Measurements from ENCODE around the gene ZNF555. TPM values are rescaled to one million over a fixed set of nuclear protein-coding genes. Genes with fewer than 3 reads are reported as not detected.

Gene ZNF555
- total RNA-seq, 1 donor from 2014 or later, result 7.7 TPM

DNA sequence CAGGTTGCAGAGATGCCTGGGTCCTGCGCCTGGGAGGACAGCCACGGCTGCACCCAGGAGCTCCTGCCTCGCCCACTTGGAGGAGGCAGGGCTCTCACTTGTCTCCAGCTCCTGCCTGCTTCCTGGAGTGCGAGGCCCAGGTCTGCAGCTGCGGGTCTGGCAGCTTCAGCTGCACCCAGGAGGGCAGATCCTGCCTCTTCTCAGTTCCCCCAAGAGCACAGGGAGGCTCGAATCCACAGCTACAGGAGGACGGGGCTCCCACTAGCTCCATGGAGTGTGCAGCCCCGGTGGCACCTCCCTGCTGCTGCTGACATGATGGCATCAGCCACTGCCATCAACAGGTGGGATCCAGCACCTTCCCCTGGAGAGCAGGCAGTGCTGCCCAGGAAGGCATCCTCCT lies 17.1 kb upstream of the ZNF555 start:
- H3K4me3 ChIP-seq, result no peak overlapping the region
- intact Hi-C loops (cut with DNase I), result no loop called here
- TF ChIP-seq CTCF (IDR thresholded peaks at IDR 0.05), result no peak
- H3K4me1 ChIP-seq, result peaks cover 16% of the 10 kb centered on the region
- no peaks in the 10 kb centered on the region for H3K27me3 ChIP-seq (ENCODE audit: low read depth)
- no peak overlapping the region for H3K27ac ChIP-seq
- DNase-seq (no peak), ATAC-seq (no peak)
- H3K36me3 ChIP-seq, result peaks cover 20% of the 10 kb centered on the region
- no peaks in the 10 kb centered on the region for H3K9me3 ChIP-seq

GRCh38 chr19:2827022-2827421 lies 14.3 kb upstream of the ZNF555 start:
- Histone ChIP-seq H3K4me1 (no peaks in the 10 kb centered on the region), H3K27me3 (ENCODE audit: low read depth) (no peaks in the 10 kb centered on the region), H3K36me3 (peaks cover 20% of the 10 kb centered on the region), H3K27ac (no peak overlapping the region), H3K4me3 (no peak overlapping the region), H3K9me3 (peaks cover 12% of the 10 kb centered on the region)
- no peak for ATAC-seq
- TF ChIP-seq CTCF (IDR thresholded peaks at IDR 0.05), result no peak
- no peak for DNase-seq
- intact Hi-C loops (cut with DNase I), result no loop called here

GRCh38 chr19:2827840-2828489 lies 13.3 kb upstream of the ZNF555 start:
- no peak for TF ChIP-seq CTCF (IDR thresholded peaks at IDR 0.05)
- intact Hi-C loops (cut with DNase I), result no loop called here
- peaks cover 21% of the 10 kb centered on the region for H3K9me3 ChIP-seq

DNA sequence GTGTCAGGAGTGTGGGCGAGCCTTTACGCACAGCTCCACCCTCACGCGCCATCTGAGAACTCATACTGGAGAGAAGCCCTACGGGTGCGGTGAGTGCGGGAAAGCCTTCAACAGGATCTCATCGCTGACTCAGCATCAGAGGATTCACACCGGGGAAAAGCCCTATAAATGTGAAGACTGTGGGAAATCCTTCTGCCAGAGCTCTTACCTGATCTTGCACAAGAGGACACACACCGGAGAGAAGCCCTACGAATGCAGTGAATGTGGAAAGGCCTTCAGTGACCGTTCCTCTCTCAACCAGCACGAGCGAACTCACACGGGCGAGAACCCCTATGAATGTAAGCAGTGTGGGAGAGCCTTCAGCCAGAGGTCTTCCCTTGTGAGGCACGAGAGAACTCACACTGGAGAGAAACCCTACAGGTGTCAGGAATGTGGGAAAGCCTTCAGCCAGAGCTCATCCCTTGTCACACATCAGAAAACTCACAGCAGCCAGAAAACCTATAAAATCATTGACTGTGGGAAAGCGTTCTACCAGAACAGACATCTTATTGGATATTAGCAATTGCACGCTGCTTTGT lies 6.9 kb upstream of the ZNF555 start:
- peaks cover 81% of the 10 kb centered on the region for H3K9me3 ChIP-seq
- H3K27ac ChIP-seq, result no peak overlapping the region
- H3K36me3 ChIP-seq, result peaks cover 22% of the 10 kb centered on the region
- H3K4me3 ChIP-seq, result no peak overlapping the region
- DNase-seq (no peak), ATAC-seq (no peak)
- H3K27me3 ChIP-seq (ENCODE audit: low read depth), result no peaks in the 10 kb centered on the region
- TF ChIP-seq CTCF (IDR thresholded peaks at IDR 0.05), result no peak
- intact Hi-C loops (cut with DNase I), result no loop called here
- no peaks in the 10 kb centered on the region for H3K4me1 ChIP-seq

More at GRCh38 chr19:2827840-2828489, 13.3 kb upstream of the ZNF555 start:
- H3K36me3 ChIP-seq, result peaks cover 29% of the 10 kb centered on the region
- ATAC-seq (no peak), DNase-seq (no peak)
- no peak overlapping the region for H3K27ac ChIP-seq
- no peak overlapping the region for H3K4me3 ChIP-seq
- no peaks in the 10 kb centered on the region for H3K27me3 ChIP-seq (ENCODE audit: low read depth)
- no peaks in the 10 kb centered on the region for H3K4me1 ChIP-seq

DNA sequence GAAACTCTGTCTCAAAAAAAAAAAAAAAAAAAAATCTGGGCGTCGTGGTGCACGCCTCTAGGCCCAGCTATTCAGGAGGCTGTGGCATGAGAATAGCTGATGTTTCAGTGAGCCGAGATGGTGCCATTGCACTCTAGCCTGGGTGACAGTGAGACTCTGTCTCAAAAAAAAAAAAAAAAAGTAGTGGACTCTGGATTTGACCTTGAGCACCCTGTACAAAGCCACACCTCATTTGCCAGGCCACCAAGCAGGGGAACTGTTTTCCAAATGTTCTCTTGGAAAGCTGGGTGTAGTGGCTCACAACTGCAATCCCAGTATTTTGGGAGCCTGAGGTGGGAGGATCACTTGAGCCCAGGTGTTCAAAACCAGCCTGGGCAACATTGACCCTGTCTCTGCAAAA lies 3.8 kb upstream of the ZNF555 start:
- H3K27ac ChIP-seq, result no peak overlapping the region
- H3K9me3 ChIP-seq, result peaks cover 68% of the 10 kb centered on the region
- peaks cover 8% of the 10 kb centered on the region for H3K4me1 ChIP-seq
- no peaks in the 10 kb centered on the region for H3K27me3 ChIP-seq (ENCODE audit: low read depth)
- no peak for TF ChIP-seq CTCF (IDR thresholded peaks at IDR 0.05)
- intact Hi-C loops (cut with DNase I), result no loop called here
- ATAC-seq (no peak), DNase-seq (no peak)
- H3K4me3 ChIP-seq, result no peak overlapping the region
- H3K36me3 ChIP-seq, result peaks cover 19% of the 10 kb centered on the region

Measured in lower lobe of right lung (tissue), 2 donors.